ENCODE measurements around the gene MRPS30.
"Not testable (repeated sequence)": the region's sequence is repeated elsewhere in the genome, so short reads cannot be mapped to it uniquely, and the experiment has no call there.

MRPS30 gene

DNA sequence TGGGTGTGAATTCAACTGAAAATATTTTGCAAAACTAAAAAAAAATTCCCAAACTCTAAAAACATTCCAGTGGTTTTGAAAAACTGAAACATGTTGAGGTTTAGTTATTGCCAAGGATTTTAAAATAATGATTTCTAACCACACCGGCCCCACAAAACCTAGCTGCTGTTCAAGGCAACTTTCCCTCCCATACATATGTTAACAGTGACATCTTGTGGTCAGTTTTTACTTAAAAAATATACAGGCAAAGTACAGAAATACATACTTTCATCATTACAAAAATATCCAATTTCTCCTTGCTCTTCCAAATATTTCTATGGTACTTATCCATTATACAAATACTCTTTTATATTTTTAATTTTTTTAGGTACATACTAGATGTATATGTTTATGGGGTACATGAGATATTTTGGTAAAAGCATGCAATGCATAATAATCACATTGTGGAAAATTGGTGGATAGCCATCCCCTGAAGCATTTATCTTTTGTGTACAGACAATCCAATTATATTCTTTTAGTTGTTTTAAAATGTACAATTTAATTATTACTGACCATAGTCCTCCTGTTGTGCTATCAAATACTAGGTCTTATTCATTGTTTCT lies 34.4 kb upstream of the MRPS30 start:
- intact Hi-C loops (cut with DNase I; ENCODE audit: low total_unique reads), result loop anchor here (10.0 kb wide), 2 partner anchors 1040 to 1150 kb away; no protein-coding TSS in a partner anchor
- TF ChIP-seq, protein P1, sequence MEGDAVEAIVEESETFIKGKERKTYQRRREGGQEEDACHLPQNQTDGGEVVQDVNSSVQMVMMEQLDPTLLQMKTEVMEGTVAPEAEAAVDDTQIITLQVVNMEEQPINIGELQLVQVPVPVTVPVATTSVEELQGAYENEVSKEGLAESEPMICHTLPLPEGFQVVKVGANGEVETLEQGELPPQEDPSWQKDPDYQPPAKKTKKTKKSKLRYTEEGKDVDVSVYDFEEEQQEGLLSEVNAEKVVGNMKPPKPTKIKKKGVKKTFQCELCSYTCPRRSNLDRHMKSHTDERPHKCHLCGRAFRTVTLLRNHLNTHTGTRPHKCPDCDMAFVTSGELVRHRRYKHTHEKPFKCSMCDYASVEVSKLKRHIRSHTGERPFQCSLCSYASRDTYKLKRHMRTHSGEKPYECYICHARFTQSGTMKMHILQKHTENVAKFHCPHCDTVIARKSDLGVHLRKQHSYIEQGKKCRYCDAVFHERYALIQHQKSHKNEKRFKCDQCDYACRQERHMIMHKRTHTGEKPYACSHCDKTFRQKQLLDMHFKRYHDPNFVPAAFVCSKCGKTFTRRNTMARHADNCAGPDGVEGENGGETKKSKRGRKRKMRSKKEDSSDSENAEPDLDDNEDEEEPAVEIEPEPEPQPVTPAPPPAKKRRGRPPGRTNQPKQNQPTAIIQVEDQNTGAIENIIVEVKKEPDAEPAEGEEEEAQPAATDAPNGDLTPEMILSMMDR (IDR thresholded peaks at IDR 0.05), result peak; percentile 49 to 61
- no peak for DNase-seq

DNA sequence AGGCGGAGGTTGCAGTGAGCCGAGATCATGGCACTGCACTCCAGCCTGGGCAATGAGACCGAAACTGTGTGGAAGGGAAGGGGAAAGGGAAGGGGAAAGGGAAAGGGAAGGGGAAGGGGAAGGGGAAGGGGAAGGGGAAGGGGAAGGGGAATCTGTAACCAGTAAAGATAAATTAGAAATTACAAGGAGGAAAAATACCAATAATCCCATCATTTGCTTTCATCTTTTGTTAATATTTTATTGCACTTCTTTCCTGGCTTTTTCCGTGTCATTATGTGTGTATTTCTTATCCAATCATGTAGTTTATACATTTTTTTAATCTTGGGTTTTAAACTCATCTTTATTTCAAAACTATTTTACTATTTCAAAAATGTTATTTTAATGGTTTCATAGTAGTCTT lies 29.6 kb upstream of the MRPS30 start:
- Histone ChIP-seq H3K4me3 (no peak overlapping the region), H3K27ac (no peak overlapping the region), H3K4me1 (no peaks in the 10 kb centered on the region), H3K36me3 (no peaks in the 10 kb centered on the region), H3K9me3 (no peaks in the 10 kb centered on the region), H3K27me3 (no peaks in the 10 kb centered on the region)
- intact Hi-C loops (cut with DNase I; ENCODE audit: low total_unique reads), result loop anchor here (10.0 kb wide), 2 partner anchors 1044 to 1154 kb away; no protein-coding TSS in a partner anchor
- TF ChIP-seq, protein P1 (IDR thresholded peaks at IDR 0.05), result no peak
- DNase-seq, result no peak

More for the DNA sequence above, 34.4 kb upstream of the MRPS30 start:
- Histone ChIP-seq H3K27ac (no peak overlapping the region), H3K36me3 (no peaks in the 10 kb centered on the region), H3K27me3 (no peaks in the 10 kb centered on the region), H3K4me3 (no peak overlapping the region), H3K9me3 (no peaks in the 10 kb centered on the region), H3K4me1 (no peaks in the 10 kb centered on the region)

DNA sequence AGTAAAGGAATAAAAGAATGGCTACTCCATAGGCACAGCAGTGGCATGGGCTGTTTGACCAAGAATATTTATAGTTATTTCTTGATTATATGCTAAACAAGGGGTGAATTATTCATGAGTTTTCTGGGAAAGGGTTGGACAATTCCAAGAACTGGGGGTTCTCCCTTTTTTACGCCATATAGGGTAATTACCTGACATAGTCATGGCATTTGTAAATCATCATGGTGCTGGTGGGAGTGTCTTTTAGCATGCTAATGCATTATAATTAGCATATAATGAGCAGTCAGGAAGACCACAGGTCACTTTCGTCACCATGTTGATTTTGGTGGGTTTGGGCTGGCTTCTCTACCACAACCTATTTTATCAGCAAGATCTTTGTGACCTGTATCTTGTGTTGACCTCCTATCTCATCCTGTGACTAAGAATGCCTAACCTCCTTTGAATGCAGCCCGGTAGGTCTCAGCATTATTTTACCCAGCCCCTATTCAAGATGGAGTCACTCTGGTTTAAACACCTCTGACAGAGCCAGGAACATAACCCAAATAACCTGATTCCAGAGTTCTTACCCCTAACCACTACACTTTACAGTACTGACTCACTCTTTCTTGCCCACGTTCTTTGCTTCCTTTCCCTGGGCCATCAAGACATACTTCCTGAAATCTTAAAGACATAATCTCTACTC lies 25.0 kb upstream of the MRPS30 start:
- no peak for DNase-seq
- Histone ChIP-seq H3K36me3 (no peaks in the 10 kb centered on the region), H3K4me1 (peaks cover 0 to under 1% (median 0%) of the 10 kb centered on the region in 4 donors), H3K27me3 (no peaks in the 10 kb centered on the region), H3K4me3 (no peak overlapping the region), H3K27ac (no peak overlapping the region), H3K9me3 (no peaks in the 10 kb centered on the region)
- intact Hi-C loops (cut with DNase I; ENCODE audit: low total_unique reads), result no loop called here
- TF ChIP-seq, protein P1 (IDR thresholded peaks at IDR 0.05), result no peak

DNA sequence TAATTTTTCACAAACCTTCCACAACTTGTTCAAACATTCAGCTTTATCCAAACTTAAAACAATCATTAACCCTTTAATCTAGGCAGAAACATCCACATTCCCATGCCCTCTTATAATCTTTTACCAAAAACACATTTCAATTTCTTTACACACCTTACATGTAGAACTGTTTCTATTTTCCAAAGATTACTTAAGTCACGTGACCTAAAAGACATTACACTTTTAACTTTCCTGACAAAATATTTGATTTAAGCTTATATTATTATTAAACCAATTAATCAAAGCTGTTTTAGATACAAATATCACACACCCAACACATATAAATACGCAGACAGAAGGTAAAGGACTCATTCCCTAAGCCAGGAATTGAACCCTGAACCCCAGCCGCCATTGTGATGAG lies 21.0 kb upstream of the MRPS30 start:
- Histone ChIP-seq H3K27ac (no peak overlapping the region), H3K4me3 (no peak overlapping the region), H3K9me3 (peaks cover 0 to 5% (median 0%) of the 10 kb centered on the region in 3 donors), H3K27me3 (no peaks in the 10 kb centered on the region), H3K36me3 (peaks cover 0 to 6% (median under 1%) of the 10 kb centered on the region in 3 donors), H3K4me1 (peaks cover 0 to 10% (median 1%) of the 10 kb centered on the region in 4 donors)
- intact Hi-C loops (cut with DNase I; ENCODE audit: low total_unique reads), result no loop called here
- DNase-seq, result no peak
- TF ChIP-seq, protein P1 (IDR thresholded peaks at IDR 0.05), result no peak

DNA sequence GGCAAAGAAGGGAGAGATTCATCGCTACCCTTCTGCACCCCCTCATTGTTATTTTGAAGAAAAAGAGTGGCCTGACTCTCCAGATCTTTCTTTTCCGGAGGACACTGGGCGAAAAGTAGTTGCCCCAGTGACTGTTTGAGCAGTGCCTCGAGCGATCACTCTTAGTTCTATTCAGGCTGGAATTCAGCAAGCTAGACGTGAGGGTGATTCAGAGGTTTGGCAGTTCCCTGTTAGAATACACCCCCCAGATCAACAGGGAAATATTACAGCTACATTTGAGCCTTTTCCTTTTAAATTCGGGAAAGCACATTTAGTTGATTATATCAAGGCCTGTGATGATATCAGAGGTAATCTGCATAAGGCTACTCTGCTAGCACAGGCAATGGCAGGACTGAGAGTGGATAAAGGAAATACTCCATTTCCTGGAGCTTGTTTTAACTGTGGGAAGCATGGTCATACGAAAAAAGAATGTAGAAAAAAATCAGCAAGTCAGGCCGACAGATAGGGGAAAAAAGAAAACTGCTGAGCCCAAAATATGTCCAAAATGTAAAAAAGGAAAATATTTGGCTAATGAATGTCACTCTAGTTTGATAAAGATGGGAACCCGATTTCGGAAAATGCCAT lies 19.3 kb upstream of the MRPS30 start:
- DNase-seq; intact Hi-C loops (cut with DNase I; ENCODE audit: low total_unique reads); H3K4me3 ChIP-seq; H3K27me3 ChIP-seq: not testable (repeated sequence)
- H3K36me3 ChIP-seq, result peaks cover 0 to 19% (median 11%) of the 10 kb centered on the region in 3 donors
- peak overlapping the region in 1 of 2 donors; percentile 38 for H3K27ac ChIP-seq
- peaks cover 0 to 18% (median 5%) of the 10 kb centered on the region in 3 donors for H3K9me3 ChIP-seq
- peaks cover 0 to 10% (median 1%) of the 10 kb centered on the region in 4 donors for H3K4me1 ChIP-seq

DNA sequence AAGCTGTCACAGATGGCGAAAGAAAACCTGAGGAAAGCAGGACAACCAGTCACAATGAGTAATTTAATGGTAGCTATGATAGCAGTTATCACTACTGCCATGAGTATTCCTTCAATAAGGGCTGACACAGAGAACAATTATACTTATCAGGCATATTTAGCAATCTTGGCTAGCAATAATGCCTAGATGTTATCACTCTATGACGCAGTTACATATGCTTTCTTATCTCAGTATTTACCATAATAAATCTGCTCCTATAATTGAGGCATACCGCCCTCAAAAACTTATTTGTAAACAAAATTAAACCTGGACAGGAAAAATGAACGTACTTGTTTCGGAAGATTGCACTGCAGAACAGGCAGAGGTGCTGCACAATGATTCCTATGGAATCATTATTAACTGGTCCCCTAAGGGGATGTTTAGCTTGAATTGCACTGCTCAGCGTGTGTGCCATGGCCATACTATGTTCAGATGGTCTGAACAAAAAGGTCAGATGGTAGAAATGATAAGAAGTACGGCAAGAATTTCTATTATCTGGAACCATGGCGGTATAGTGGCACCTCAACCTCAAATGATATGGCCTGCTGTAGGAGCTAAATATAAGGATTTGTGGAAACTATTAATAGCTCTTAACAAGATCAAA lies 16.6 kb upstream of the MRPS30 start:
- intact Hi-C loops (cut with DNase I; ENCODE audit: low total_unique reads); DNase-seq; H3K27ac ChIP-seq; H3K4me3 ChIP-seq; H3K27me3 ChIP-seq: not testable (repeated sequence)
- peaks cover 0 to 23% (median 5%) of the 10 kb centered on the region in 3 donors for H3K9me3 ChIP-seq
- peaks cover 0 to 10% (median 1%) of the 10 kb centered on the region in 4 donors for H3K4me1 ChIP-seq
- peaks cover 0 to 19% (median 11%) of the 10 kb centered on the region in 3 donors for H3K36me3 ChIP-seq

All from tibial artery (tissue), 4 donors.